ENCODE data around the gene COL4A2.

The COL4A2 gene

DNA sequence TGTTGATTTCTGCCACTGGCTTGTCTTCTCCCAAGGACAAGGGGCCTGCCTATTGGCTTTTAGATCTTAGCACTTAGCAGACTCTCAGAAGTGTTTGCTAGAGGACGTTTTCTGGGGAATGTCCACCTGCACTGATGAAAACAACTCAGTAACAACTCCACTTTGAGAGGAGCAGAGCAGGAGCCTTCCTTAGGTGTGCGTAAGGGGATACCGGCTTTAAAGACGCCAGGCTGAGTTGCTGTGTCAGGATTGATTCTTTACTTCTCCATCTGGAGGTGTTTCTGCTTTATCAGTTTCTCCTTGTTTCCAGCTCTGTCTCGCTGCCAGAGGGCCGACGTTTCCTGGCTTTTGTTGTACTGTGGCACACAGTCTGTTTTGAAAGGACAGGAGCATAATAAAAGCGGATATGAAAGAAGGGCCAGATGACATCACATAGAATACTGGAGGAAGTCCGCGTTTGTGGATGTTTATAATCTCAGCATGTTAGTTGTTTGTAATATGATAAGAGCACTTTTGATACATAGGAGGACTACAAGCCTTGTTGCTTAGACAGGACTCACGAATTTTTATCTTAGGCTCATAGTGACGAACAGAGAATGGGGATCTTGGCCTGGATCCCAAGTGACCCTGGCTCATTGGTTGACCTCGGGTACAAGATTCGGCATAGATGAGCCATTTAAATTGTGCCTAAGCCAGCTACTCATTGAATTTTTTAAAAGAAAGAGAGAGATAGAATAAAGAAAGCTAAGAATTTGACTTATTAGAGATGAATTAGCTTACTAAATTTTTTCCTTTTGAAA lies 34.6 kb downstream of the COL4A2 start:
- DNase-seq: no peak

DNA sequence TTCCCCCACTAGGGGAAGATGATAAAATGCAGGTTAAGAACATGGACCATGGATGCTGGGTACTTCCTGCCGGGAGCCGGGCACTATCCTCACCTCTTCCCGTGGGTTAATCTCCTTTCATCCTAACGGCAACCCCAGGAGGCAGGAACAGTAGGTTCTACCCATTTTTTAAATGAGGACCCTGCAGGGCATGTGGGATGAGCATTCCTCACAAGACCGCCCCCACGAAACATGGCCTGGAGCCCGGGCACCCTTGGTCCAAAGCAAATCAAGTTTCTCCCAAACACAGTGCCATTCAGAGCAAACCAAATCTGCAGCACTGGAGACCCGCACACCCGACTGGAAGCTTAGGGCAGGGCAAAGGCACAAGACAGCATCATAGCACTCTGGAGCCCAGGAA lies 35.4 kb downstream of the COL4A2 start:
- DNase-seq: no peak

- no peak for DNase-seq
These were observed 36.3 kb downstream of the COL4A2 start for GRCh38 chr13:110343241-110343865.

DNA sequence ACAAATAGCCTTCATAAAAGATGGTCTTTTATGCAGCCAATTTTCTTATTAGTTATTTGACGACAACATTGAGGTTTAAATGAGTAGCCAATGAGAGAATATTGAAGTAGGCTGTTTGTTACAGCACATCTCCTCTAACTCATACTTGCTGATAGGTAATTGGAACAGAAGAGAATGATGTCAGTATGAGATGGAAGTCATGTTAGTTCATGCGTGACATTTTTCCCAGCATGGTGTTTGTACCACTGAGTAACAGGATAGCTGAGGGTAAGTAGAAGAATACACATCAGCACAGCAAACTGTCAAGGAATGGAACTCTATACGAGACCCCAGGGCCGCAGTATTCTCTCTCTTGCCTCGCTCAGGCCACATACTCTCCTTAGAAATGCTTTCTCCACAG lies 37.2 kb downstream of the COL4A2 start:
- DNase-seq: no peak

DNA sequence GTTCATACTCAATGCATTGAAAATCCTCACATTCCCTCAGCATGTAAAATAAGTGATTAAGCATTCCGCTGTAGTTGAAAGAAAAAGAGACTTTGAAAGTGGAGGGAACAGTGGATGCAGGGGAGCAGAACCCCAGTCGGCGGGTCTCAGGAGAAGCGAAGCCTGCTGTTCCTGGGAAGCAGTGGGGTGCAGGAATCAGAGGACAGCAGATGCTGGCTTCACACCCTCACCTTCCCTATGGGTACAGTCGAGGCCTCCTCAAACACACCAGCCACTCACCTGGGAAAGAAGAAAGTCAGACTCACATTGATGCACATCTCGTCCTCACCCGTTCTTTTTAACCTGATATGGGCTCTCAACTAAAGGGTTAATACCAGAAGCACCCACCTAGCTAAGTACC lies 38.2 kb downstream of the COL4A2 start:
- no peak for DNase-seq

- DNase-seq: no peak
These were observed 38.6 kb downstream of the COL4A2 start for GRCh38 chr13:110345701-110346100.

- no peak for DNase-seq
These were observed 39.6 kb downstream of the COL4A2 start for GRCh38 chr13:110346661-110347067.

- DNase-seq: no peak
These were observed 40.0 kb downstream of the COL4A2 start for GRCh38 chr13:110347088-110347487.

- DNase-seq: no peak
These were observed 40.6 kb downstream of the COL4A2 start for GRCh38 chr13:110347535-110348308.

GRCh38 chr13:110348309-110349105 lies 41.4 kb downstream of the COL4A2 start:
- DNase-seq: no peak

GRCh38 chr13:110349239-110349638 lies 42.2 kb downstream of the COL4A2 start:
- DNase-seq: no peak

- DNase-seq: no peak
These were observed 43.0 kb downstream of the COL4A2 start for GRCh38 chr13:110350049-110350448.

GRCh38 chr13:110350509-110350908 lies 43.4 kb downstream of the COL4A2 start:
- DNase-seq: no peak

DNA sequence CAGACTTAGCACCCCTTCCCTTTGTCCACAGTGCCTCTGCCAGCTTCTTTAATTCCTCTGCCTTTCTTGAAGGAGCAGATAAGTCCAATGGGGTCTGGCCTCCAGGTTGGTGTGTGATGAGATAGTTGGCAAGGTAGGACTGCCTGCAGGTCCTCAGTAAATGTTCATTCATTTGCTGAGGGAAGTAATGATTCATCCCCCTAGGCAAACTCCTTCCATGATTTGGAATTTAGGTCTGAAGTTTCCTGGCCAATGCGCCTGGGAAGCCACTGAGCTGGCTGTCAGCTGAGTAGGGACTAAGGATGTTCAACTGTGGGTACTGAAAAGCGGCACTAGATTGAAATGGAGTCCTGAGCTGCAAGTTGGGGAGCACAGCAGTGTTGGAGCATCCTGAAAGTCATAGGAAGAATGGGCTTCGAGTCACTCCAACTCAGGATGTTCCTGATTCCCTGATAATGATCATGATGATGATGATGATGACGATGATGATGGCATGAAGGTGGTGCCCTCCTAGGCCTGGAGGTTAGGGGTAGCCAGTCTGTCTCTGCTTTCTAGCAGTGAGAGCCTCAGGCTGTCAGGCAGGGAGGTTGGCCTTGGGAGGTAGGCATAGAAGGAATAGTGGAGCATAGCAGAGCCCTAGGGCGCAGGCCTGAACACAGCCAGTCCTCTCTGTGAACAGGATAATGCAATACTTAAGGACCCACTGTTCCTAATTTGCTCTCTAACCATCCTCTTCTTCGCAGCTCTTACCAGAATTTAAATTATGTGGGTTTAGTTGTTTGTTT lies 44.7 kb downstream of the COL4A2 start:
- DNase-seq: no peak

DNA sequence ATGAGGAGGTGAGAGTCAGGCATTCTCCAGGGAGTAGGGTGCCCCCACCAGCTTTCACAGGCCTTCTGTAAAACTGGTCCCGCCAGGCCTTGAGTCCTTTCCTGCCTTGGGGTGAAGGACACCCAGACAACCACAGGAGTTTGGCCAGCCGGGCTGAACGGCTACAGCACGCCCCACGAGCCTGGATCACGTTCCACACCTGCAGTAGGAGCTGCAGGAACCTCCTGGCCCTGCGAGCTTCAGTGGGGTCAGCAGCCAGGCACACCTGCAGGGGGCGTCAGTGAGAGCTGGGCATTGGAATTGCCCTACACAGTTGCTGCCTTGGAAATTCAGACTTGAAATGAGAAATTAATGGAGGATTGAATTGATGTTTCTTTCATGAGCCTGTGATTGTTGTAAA lies 45.7 kb downstream of the COL4A2 start:
- DNase-seq: no peak

DNA sequence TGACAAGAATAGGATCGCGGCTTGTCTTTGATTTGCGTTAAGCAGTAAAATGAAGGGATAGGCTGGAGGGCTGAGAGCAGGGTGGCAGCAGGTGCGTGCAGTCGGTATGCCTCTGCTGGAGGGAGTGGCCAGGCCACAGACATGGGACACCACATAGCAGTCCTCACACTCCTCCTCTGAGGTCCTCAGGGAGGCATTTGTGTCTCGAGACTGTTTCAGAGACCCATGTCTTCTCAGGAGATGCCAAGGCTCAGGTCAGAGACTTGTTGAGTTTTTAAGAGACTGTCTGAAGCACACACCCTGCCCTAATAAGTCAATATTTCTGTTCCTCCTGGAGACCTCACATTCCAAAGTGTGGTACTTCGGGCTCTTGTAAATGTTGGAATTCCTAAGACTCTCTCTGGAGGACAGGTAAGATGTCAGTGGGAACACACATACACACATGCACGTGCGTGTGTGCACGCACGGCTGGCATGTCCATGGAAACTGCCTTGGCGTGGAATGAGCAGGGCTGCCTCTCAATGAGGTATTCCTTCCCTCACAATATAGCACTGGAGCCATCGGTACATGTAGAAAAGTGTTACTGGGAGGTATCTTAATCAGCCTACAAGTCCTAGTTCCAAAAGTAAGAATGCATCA lies 46.4 kb downstream of the COL4A2 start:
- no peak for DNase-seq

DNA sequence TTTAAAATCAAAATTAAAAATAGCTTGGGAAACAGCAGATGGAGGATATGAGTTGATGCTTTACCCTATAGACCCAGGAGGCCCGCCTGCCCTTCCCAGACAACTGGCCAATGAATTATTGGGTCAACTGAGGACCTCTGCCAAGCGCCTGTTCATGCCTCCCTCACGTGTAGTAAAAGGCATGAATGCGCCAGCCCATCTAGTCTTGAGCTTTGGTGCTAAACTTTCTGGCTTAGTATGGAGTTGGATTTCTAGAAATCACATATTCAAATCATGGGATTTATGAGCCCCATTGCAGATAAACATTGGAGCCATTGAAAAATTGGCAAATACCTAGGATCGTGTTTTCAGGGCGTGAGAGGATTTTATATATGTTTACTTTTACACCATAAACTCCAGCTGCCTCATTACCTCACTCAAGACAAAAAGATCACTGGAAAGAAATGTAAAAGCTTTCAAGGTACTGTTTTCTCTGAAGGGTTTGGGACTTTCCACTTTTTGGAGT lies 47.1 kb downstream of the COL4A2 start:
- DNase-seq: no peak

GRCh38 chr13:110354715-110355473 lies 47.8 kb downstream of the COL4A2 start:
- DNase-seq: no peak

DNA sequence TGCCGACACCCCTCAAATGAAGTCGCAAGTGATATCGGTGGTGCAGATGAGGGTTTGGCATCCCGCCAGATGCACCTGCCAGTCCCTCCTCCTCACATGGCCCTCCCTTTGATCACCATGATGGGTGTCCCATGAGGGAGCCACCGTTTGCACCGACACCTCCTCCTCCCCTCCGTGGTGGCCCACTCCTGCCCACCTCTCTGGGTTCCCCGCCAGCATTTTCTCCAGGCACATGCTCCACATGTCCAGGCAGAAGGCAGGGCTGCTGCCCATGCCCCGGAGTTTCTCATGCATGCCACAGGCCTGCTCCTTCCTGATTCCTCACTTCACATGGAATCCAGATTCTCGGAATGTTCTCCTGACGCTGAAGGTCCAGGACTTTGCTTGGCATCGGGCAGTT lies 49.3 kb downstream of the COL4A2 start:
- no peak for DNase-seq

DNA sequence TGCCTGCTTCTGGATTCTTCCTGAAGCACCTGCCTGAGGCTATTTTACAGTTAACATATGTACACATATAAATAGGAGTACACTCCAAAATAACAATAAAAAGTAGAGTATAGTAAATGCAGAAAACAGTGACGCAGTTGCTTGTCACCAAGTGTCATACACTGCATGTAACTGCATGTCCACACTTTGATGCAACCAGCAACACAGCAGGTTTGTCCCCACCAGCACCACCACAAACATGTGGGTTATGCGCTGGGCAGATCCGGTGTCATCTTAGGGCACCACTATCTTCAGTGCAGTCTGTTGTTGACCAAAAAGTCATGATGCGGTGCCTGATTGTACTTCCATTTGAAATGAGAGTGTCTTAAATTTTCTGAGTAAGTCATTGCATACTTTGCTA lies 51.3 kb downstream of the COL4A2 start:
- DNase-seq: no peak

- DNase-seq: no peak
These were observed 52.8 kb downstream of the COL4A2 start for GRCh38 chr13:110359840-110360301.
